Nephron (organoid): ENCODE measurements around the gene DPP6.

Experiments
- H3K27ac Mint-ChIP-seq, 3 experiments: 2 replicates each; pipeline ENCODE4 v1.8.0; 2020; ENCODE audit warnings: mixed read lengths in 3 of 3, mild to moderate bottlenecking in 2 of 3, moderate library complexity in 1 of 3
- H3K27me3 Mint-ChIP-seq: 2 replicates; pipeline ENCODE4 v1.8.0; 2021; ENCODE audit warnings: low read depth, mild to moderate bottlenecking, moderate library complexity, mixed read lengths
- H3K36me3 Mint-ChIP-seq: 2 replicates; pipeline ENCODE4 v1.8.0; 2020; ENCODE audit warnings: low read depth, mixed read lengths
- H3K4me1 Mint-ChIP-seq: 2 replicates; pipeline ENCODE4 v1.8.0; 2020; ENCODE audit warnings: mixed read lengths
- H3K4me3 Mint-ChIP-seq, 3 experiments: 2 replicates each; pipeline ENCODE4 v1.8.0; 2020; ENCODE audit warnings: mild to moderate bottlenecking in 3 of 3, mixed read lengths in 3 of 3, moderate library complexity in 2 of 3
- H3K9me3 Mint-ChIP-seq: 2 replicates; pipeline ENCODE4 v1.8.0; 2020; ENCODE audit warnings: mixed read lengths
- CTCF ChIP-seq, 3 experiments: fragments of 200-600 bp; sonication (generic); IDR thresholded peaks; one replicate each; pipeline ENCODE4 v1.5.0; 2021; ENCODE audit warnings: antibody characterized with exemption in 3 of 3; ENCODE audit not compliant: unreplicated experiment in 3 of 3

DPP6 gene

GRCh38 chr7:154744861-154745258, 692.7 kb downstream of the DPP6 start:
- Mint-ChIP-seq H3K9me3 (no peaks in the 10 kb centered on the region), H3K4me1 (peaks cover 42% of the 10 kb centered on the region), H3K36me3 (no peaks in the 10 kb centered on the region), H3K4me3 (no peak overlapping the region), H3K27me3 (peaks cover 5% of the 10 kb centered on the region), H3K27ac (no peak overlapping the region)
- no peak for TF ChIP-seq CTCF (IDR thresholded peaks at IDR 0.05; ENCODE audit: unreplicated experiment in 3 of 3)

- Mint-ChIP-seq H3K4me3 (no peak overlapping the region), H3K27ac (peak overlapping the region in 2 of 3 experiments; percentile 14 to 35), H3K4me1 (peaks cover 42% of the 10 kb centered on the region), H3K9me3 (no peaks in the 10 kb centered on the region), H3K36me3 (no peaks in the 10 kb centered on the region), H3K27me3 (peaks cover 15% of the 10 kb centered on the region)
- no peak for TF ChIP-seq CTCF (IDR thresholded peaks at IDR 0.05; ENCODE audit: unreplicated experiment in 3 of 3)
These were observed 694.6 kb downstream of the DPP6 start for GRCh38 chr7:154746571-154747360.

- no peaks in the 10 kb centered on the region for H3K36me3 Mint-ChIP-seq
- peak overlapping the region in 2 of 3 experiments; percentile 7 to 51 for H3K27ac Mint-ChIP-seq
- H3K9me3 Mint-ChIP-seq, result no peaks in the 10 kb centered on the region
- H3K4me1 Mint-ChIP-seq, result peaks cover 42% of the 10 kb centered on the region
- H3K27me3 Mint-ChIP-seq, result peaks cover 15% of the 10 kb centered on the region
- no peak for TF ChIP-seq CTCF (IDR thresholded peaks at IDR 0.05; ENCODE audit: unreplicated experiment in 3 of 3)
- no peak overlapping the region for H3K4me3 Mint-ChIP-seq
These were observed 696.0 kb downstream of the DPP6 start for GRCh38 chr7:154748089-154748786.

- Mint-ChIP-seq H3K36me3 (no peaks in the 10 kb centered on the region), H3K27me3 (peaks cover 15% of the 10 kb centered on the region), H3K9me3 (no peaks in the 10 kb centered on the region), H3K4me1 (peaks cover 27% of the 10 kb centered on the region), H3K27ac (no peak overlapping the region), H3K4me3 (no peak overlapping the region)
- no peak for TF ChIP-seq CTCF (IDR thresholded peaks at IDR 0.05; ENCODE audit: unreplicated experiment in 3 of 3)
These were observed 698.2 kb downstream of the DPP6 start for GRCh38 chr7:154750353-154750801.

GRCh38 chr7:154753226-154753625, 701.0 kb downstream of the DPP6 start:
- Mint-ChIP-seq H3K27me3 (peaks cover 18% of the 10 kb centered on the region), H3K27ac (no peak overlapping the region), H3K4me1 (peaks cover 1% of the 10 kb centered on the region), H3K9me3 (no peaks in the 10 kb centered on the region), H3K4me3 (no peak overlapping the region), H3K36me3 (no peaks in the 10 kb centered on the region)
- no peak for TF ChIP-seq CTCF (IDR thresholded peaks at IDR 0.05; ENCODE audit: unreplicated experiment in 3 of 3)
